ENCODE results near the gene MUC5AC. TPM values are rescaled to one million over a fixed set of nuclear protein-coding genes. Genes with fewer than 3 reads are reported as not detected.

Gene MUC5AC
- total and polyA plus RNA-seq, 2 donors (not counting 1 experiment from before 2014, with no cell fraction given), result not detected

GRCh38 chr11:1192741-1193325 is 35.1 kb downstream of the MUC5AC start:
- Histone ChIP-seq H3K4me3 (replicated peaks in 1 of 4; ENCODE audit: control extremely low read depth in 1 of 4, insufficient read depth in 1 of 4, low read depth in 3 of 4, low read length in 4 of 4) (no peak overlapping the region), H3K27me3 (ENCODE audit: control insufficient read depth, insufficient read depth, low read length) (no peaks in the 10 kb centered on the region), H2AFZ (ENCODE audit: low read length) (no peak overlapping the region), H3K36me3 (ENCODE audit: control insufficient read depth, insufficient read depth, low read length) (no peaks in the 10 kb centered on the region), H4K20me1 (ENCODE audit: control insufficient read depth, extremely low read depth, insufficient read depth, low read length) (no peaks in the 10 kb centered on the region), H3K9ac (ENCODE audit: insufficient read depth, low read length) (no peak overlapping the region), H3K4me1 (ENCODE audit: control insufficient read depth, extremely low read depth, insufficient read depth, low read length) (no peaks in the 10 kb centered on the region), H3K27ac (ENCODE audit: insufficient read depth, low read length) (no peak overlapping the region), H3K9me3 (ENCODE audit: control insufficient read depth, insufficient read depth, low read depth, low read length) (no peaks in the 10 kb centered on the region), H3K4me2 (ENCODE audit: extremely low read depth, insufficient read depth, low read length) (no peak overlapping the region), H3K79me2 (ENCODE audit: control insufficient read depth, insufficient read depth, low read length) (no peaks in the 10 kb centered on the region)
- TF ChIP-seq, protein P1, sequence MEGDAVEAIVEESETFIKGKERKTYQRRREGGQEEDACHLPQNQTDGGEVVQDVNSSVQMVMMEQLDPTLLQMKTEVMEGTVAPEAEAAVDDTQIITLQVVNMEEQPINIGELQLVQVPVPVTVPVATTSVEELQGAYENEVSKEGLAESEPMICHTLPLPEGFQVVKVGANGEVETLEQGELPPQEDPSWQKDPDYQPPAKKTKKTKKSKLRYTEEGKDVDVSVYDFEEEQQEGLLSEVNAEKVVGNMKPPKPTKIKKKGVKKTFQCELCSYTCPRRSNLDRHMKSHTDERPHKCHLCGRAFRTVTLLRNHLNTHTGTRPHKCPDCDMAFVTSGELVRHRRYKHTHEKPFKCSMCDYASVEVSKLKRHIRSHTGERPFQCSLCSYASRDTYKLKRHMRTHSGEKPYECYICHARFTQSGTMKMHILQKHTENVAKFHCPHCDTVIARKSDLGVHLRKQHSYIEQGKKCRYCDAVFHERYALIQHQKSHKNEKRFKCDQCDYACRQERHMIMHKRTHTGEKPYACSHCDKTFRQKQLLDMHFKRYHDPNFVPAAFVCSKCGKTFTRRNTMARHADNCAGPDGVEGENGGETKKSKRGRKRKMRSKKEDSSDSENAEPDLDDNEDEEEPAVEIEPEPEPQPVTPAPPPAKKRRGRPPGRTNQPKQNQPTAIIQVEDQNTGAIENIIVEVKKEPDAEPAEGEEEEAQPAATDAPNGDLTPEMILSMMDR (conservative IDR thresholded peaks at IDR 0.05 in 1 of 2, IDR thresholded peaks at IDR 0.05 in 1 of 2; ENCODE audit: low read depth in 1 of 2, low read length in 2 of 2), result no peak
- TF ChIP-seq EZH2 (IDR thresholded peaks at IDR 0.05; ENCODE audit: low read length, missing control alignments), result no peak
- no peak for DNase-seq (ENCODE audit: low read depth in 2 of 2)

DNA sequence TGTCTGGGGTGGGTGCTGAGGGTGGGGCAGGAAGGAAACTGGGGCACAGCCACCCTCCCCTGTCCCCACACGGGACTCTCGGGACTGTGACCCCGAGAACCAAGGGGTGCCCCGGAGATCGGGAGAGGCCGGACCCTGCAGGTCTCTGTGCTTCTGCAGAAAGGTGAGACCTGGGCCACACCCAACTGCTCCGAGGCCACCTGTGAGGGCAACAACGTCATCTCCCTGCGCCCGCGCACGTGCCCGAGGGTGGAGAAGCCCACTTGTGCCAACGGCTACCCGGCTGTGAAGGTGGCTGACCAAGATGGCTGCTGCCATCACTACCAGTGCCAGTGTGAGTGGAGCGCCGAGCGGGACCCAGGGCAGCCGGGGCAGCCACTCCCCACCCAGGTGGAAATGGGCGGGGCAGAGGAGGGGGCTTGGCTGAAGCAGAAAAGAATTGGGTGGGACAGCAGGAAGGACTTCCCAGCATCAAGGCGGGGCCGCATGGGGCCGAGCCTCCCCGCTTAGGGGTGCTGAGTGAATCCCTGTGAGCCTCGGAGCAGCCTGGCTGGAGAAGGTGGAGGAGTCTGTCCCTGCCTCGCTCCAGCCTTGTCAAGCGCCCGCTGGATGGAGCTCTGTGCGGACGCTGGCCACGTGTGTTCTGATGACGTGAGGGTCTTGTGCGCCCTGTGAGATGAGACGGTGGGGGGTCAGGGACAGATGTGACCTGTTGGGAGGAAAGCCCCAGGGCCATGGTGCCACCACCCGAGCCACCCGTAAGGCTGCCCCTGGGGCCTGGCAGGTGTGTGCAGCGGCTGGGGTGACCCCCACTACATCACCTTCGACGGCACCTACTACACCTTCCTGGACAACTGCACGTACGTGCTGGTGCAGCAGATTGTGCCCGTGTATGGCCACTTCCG is 35.8 kb downstream of the MUC5AC start:
- Histone ChIP-seq H3K27ac (ENCODE audit: insufficient read depth, low read length) (no peak overlapping the region), H3K9ac (ENCODE audit: insufficient read depth, low read length) (no peak overlapping the region)

More for the DNA sequence above, 35.8 kb downstream of the MUC5AC start:
- H3K4me3 ChIP-seq (replicated peaks in 1 of 4; ENCODE audit: control extremely low read depth in 1 of 4, insufficient read depth in 1 of 4, low read depth in 3 of 4, low read length in 4 of 4), result no peak overlapping the region
- no peaks in the 10 kb centered on the region for H3K4me1 ChIP-seq (ENCODE audit: control insufficient read depth, extremely low read depth, insufficient read depth, low read length)
- DNase-seq (ENCODE audit: low read depth in 2 of 2), result no peak
- no peaks in the 10 kb centered on the region for H3K27me3 ChIP-seq (ENCODE audit: control insufficient read depth, insufficient read depth, low read length)
- H3K36me3 ChIP-seq (ENCODE audit: control insufficient read depth, insufficient read depth, low read length), result no peaks in the 10 kb centered on the region
- H3K9me3 ChIP-seq (ENCODE audit: control insufficient read depth, insufficient read depth, low read depth, low read length), result no peaks in the 10 kb centered on the region
- H3K79me2 ChIP-seq (ENCODE audit: control insufficient read depth, insufficient read depth, low read length), result no peaks in the 10 kb centered on the region
- H3K4me2 ChIP-seq (ENCODE audit: extremely low read depth, insufficient read depth, low read length), result no peak overlapping the region
- H2AFZ ChIP-seq (ENCODE audit: low read length), result no peak overlapping the region
- H4K20me1 ChIP-seq (ENCODE audit: control insufficient read depth, extremely low read depth, insufficient read depth, low read length), result no peaks in the 10 kb centered on the region
- TF ChIP-seq EZH2 (IDR thresholded peaks at IDR 0.05; ENCODE audit: low read length, missing control alignments), result no peak
- TF ChIP-seq, protein P1 (conservative IDR thresholded peaks at IDR 0.05 in 1 of 2, IDR thresholded peaks at IDR 0.05 in 1 of 2; ENCODE audit: low read depth in 1 of 2, low read length in 2 of 2), result no peak
